Measurements from ENCODE around the gene TMEM271. TPM values are rescaled to one million over a fixed set of nuclear protein-coding genes. Genes with fewer than 3 reads are reported as not detected.

The TMEM271 gene
- total and polyA plus RNA-seq, 5 donors from 2014 or later, result not detected

DNA sequence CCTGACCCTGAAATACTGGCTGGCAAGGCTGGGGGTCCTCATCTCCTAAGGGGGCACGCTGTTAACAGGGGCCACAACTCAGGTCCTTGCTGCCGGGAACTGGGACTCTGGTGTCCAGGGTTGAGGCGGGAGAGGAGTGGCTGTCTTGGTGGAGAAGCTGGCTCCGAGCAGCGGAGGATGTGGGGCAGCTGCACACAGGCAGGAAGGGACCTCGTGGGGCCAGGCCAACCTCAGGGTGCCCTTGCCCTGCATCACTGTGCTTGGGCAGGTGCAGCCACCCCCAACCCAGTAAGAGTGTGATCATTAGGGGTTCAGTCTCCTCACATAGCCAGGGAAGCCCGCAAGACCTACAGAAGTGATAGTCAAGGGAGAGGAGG, 36.6 kb upstream of the TMEM271 start:
- no peak for DNase-seq
- peaks cover 0 to 4% (median 2%) of the 10 kb centered on the region in 4 donors for H3K4me1 Mint-ChIP-seq
- no peaks in the 10 kb centered on the region for H3K36me3 ChIP-seq (ENCODE audit: control insufficient read depth, insufficient read depth, low read length)
- no peak overlapping the region for H3K4me3 ChIP-seq (ENCODE audit: low read depth, low read length)
- H3K4me3 Mint-ChIP-seq, result no peak overlapping the region
- no peaks in the 10 kb centered on the region for H3K9me3 ChIP-seq (ENCODE audit: control insufficient read depth in 2 of 2, low read length in 2 of 2)
- peaks cover 0 to 6% (median 4%) of the 10 kb centered on the region in 7 donors for H3K9me3 Mint-ChIP-seq
- H3K27ac ChIP-seq (ENCODE audit: insufficient read depth, low read length, poor library complexity, severe bottlenecking), result no peak overlapping the region
- ATAC-seq (ENCODE audit: low read depth in 2 of 2), result no peak
- no peaks in the 10 kb centered on the region for H3K4me1 ChIP-seq (ENCODE audit: control insufficient read depth, insufficient read depth, low read length, poor library complexity, severe bottlenecking)
- H3K27me3 ChIP-seq (ENCODE audit: control insufficient read depth, insufficient read depth, low read length), result no peaks in the 10 kb centered on the region
- no peaks in the 10 kb centered on the region for H3K36me3 Mint-ChIP-seq
- no peak overlapping the region for H3K27ac Mint-ChIP-seq
- peaks cover 16% of the 10 kb centered on the region for H3K27me3 Mint-ChIP-seq

DNA sequence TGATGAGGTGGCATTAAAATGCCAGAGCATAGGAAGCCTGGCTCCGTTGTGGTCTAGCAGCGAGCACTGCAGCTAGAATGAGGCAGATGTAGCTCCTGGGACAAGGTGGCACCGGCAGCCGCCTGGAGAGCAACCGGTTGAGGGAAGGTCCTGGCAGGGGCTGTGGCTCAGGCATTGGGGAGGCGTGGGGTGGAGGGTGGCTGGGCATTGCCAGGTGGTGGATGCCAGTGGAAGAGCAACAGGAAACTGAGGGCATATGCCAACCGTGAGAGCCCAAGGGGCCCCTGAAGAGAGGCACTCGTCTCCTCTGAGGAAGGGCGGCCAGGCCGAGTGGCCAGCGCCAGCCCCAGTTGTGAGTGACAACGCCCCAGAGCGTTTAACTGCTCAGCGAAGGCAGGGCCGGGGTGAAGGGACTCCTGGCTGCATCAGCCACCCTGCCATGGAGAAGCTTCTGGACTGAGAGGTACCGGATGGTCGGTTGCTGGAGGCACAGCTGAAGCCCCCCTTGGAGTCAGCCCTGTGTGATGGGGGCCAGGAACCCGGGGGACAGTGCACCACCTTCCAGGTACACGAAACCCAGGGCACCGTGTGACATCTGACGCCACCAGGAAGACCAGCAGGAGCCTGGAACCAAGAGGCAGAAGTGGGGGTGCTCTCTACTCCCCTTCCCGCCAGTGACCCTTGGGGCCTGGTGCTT, 36.1 kb upstream of the TMEM271 start:
- Histone ChIP-seq H3K4me1 (ENCODE audit: control insufficient read depth, insufficient read depth, low read length, poor library complexity, severe bottlenecking) (no peaks in the 10 kb centered on the region), H3K36me3 (ENCODE audit: control insufficient read depth, insufficient read depth, low read length) (no peaks in the 10 kb centered on the region), H3K27me3 (ENCODE audit: control insufficient read depth, insufficient read depth, low read length) (no peaks in the 10 kb centered on the region), H3K27ac (ENCODE audit: insufficient read depth, low read length, poor library complexity, severe bottlenecking) (no peak overlapping the region), H3K4me3 (ENCODE audit: low read depth, low read length) (no peak overlapping the region), H3K9me3 (ENCODE audit: control insufficient read depth in 2 of 2, low read length in 2 of 2) (no peaks in the 10 kb centered on the region)
- H3K27me3 Mint-ChIP-seq, result peaks cover 16% of the 10 kb centered on the region
- peaks cover 0 to 6% (median 4%) of the 10 kb centered on the region in 7 donors for H3K9me3 Mint-ChIP-seq
- no peak for DNase-seq
- ATAC-seq (ENCODE audit: low read depth in 2 of 2), result no peak
- H3K36me3 Mint-ChIP-seq, result no peaks in the 10 kb centered on the region
- peaks cover 0 to 4% (median 2%) of the 10 kb centered on the region in 4 donors for H3K4me1 Mint-ChIP-seq
- no peak overlapping the region for H3K27ac Mint-ChIP-seq
- no peak overlapping the region for H3K4me3 Mint-ChIP-seq

DNA sequence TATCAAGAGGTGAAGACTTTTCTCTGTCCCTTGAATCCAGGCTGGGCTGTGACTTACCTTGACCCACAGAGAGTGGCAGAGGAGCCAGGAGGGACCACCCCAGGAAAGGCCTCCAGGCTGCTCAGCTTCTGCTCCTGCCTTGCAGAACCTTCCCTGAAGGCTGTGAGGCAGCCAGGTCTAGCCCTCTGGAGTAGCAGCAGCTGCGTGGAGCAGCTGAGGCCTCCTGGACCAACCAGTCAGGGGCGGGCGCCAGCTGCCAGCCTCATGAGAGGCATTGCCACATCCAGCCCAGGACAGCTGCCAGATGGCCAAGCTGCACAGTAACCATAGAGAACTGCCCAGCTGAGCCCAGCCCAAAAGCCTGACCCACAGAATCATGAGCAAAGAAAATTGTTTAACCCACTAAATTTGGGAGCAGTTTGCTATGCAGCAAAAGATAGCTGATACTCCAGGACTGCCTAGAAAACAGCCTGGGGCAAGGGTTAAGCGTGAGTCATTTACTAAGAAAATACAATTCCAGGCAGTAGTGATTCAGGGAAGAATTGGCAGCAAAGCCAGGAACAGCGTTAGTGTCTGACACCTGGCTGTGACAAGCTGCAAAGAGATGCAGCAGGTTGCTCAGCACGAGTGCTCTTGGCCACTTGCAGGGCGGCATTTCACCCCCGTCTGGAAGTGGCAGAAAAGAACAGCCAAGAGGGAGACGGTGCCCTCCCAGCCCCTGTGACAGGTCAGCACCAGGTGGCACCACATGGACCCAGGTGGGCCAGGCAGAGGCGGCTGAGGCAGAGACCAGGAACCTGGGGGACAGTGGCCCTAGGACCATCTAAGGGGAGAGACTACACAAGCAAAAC, 34.5 kb upstream of the TMEM271 start:
- no peak overlapping the region for H3K4me3 Mint-ChIP-seq

DNA sequence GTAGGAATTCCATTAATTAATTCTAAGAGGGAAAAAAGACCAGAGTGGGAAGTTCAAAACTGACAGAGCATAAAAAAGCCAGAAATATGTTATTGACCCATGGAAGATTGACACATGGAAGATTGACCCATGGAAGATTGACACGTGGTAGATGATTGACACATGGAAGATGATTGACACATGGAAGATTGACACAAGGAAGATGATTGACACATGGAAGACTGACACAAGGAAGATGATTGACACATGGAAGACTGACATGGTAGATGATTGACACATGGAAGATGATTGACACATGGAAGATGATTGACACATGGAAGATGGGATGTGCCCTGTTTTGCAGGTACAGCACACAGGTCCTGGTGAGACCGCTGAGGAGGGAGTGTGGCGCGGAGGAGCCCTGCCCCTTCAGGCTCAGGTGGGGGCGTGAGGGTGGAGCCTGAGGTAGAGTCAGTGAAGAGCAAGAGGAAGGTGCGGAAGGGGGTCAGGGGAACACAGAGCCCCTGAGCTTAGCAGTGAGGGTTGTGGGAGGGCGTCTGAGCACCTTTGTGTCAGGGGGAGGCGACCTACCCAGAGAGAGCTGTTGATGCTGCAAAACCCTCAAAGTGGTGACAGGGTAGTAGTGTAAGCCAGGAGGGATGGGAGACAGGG, 33.4 kb upstream of the TMEM271 start:
- peaks cover 16% of the 10 kb centered on the region for H3K27me3 Mint-ChIP-seq
- H3K9me3 Mint-ChIP-seq, result peaks cover 0 to 6% (median 4%) of the 10 kb centered on the region in 7 donors
- H3K4me1 Mint-ChIP-seq, result peaks cover 0 to 3% (median under 1%) of the 10 kb centered on the region in 4 donors
- Histone ChIP-seq H3K4me1 (ENCODE audit: control insufficient read depth, insufficient read depth, low read length, poor library complexity, severe bottlenecking) (no peaks in the 10 kb centered on the region), H3K9me3 (ENCODE audit: control insufficient read depth in 2 of 2, low read length in 2 of 2) (no peaks in the 10 kb centered on the region), H3K27ac (ENCODE audit: insufficient read depth, low read length, poor library complexity, severe bottlenecking) (no peak overlapping the region), H3K27me3 (ENCODE audit: control insufficient read depth, insufficient read depth, low read length) (peaks cover 2% of the 10 kb centered on the region), H3K36me3 (ENCODE audit: control insufficient read depth, insufficient read depth, low read length) (no peaks in the 10 kb centered on the region), H3K4me3 (ENCODE audit: low read depth, low read length) (no peak overlapping the region)
- no peak for ATAC-seq (ENCODE audit: low read depth in 2 of 2)
- no peak for DNase-seq
- H3K4me3 Mint-ChIP-seq, result no peak overlapping the region
- no peak overlapping the region for H3K27ac Mint-ChIP-seq
- no peaks in the 10 kb centered on the region for H3K36me3 Mint-ChIP-seq

More for the DNA sequence above, 34.5 kb upstream of the TMEM271 start:
- Histone ChIP-seq H3K27ac (ENCODE audit: insufficient read depth, low read length, poor library complexity, severe bottlenecking) (no peak overlapping the region), H3K27me3 (ENCODE audit: control insufficient read depth, insufficient read depth, low read length) (peaks cover 2% of the 10 kb centered on the region), H3K4me3 (ENCODE audit: low read depth, low read length) (no peak overlapping the region), H3K36me3 (ENCODE audit: control insufficient read depth, insufficient read depth, low read length) (no peaks in the 10 kb centered on the region), H3K9me3 (ENCODE audit: control insufficient read depth in 2 of 2, low read length in 2 of 2) (no peaks in the 10 kb centered on the region), H3K4me1 (ENCODE audit: control insufficient read depth, insufficient read depth, low read length, poor library complexity, severe bottlenecking) (no peaks in the 10 kb centered on the region)
- peaks cover 0 to 6% (median 4%) of the 10 kb centered on the region in 7 donors for H3K9me3 Mint-ChIP-seq
- peaks cover 16% of the 10 kb centered on the region for H3K27me3 Mint-ChIP-seq
- no peak for ATAC-seq (ENCODE audit: low read depth in 2 of 2)
- H3K4me1 Mint-ChIP-seq, result peaks cover 0 to 4% (median 2%) of the 10 kb centered on the region in 4 donors
- H3K36me3 Mint-ChIP-seq, result no peaks in the 10 kb centered on the region
- no peak overlapping the region for H3K27ac Mint-ChIP-seq
- no peak for DNase-seq

DNA sequence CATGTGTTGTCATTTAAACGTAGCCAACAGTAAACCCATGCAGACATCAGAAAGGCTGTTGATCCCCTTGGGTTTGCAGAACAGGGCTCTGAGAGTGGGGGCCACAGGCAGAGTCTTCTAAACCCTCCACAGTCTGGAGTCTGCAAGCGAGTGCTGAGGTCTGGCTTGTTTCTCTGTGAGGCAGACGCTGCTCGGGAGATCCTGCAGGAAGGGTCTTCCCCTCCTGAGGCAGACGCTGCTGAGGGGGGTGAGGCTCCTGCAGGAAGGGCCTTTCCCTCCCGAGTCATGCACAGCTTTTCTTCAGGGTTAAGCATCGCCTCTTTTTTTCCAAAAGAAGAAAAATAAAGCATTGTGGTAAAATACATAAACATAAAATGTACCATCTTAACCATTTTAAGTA, 32.1 kb upstream of the TMEM271 start:
- H3K4me1 ChIP-seq (ENCODE audit: control insufficient read depth, insufficient read depth, low read length, poor library complexity, severe bottlenecking), result no peaks in the 10 kb centered on the region
- ATAC-seq (ENCODE audit: low read depth in 2 of 2) (no peak), DNase-seq (no peak)
- no peaks in the 10 kb centered on the region for H3K9me3 ChIP-seq (ENCODE audit: control insufficient read depth in 2 of 2, low read length in 2 of 2)
- Mint-ChIP-seq H3K27me3 (peaks cover 9% of the 10 kb centered on the region), H3K4me1 (peaks cover 0 to 8% (median 2%) of the 10 kb centered on the region in 4 donors), H3K4me3 (no peak overlapping the region), H3K27ac (no peak overlapping the region), H3K36me3 (no peaks in the 10 kb centered on the region), H3K9me3 (peaks cover 0 to 6% (median 4%) of the 10 kb centered on the region in 7 donors)
- no peak overlapping the region for H3K27ac ChIP-seq (ENCODE audit: insufficient read depth, low read length, poor library complexity, severe bottlenecking)
- H3K27me3 ChIP-seq (ENCODE audit: control insufficient read depth, insufficient read depth, low read length), result peaks cover 2% of the 10 kb centered on the region
- no peak overlapping the region for H3K4me3 ChIP-seq (ENCODE audit: low read depth, low read length)
- no peaks in the 10 kb centered on the region for H3K36me3 ChIP-seq (ENCODE audit: control insufficient read depth, insufficient read depth, low read length)

DNA sequence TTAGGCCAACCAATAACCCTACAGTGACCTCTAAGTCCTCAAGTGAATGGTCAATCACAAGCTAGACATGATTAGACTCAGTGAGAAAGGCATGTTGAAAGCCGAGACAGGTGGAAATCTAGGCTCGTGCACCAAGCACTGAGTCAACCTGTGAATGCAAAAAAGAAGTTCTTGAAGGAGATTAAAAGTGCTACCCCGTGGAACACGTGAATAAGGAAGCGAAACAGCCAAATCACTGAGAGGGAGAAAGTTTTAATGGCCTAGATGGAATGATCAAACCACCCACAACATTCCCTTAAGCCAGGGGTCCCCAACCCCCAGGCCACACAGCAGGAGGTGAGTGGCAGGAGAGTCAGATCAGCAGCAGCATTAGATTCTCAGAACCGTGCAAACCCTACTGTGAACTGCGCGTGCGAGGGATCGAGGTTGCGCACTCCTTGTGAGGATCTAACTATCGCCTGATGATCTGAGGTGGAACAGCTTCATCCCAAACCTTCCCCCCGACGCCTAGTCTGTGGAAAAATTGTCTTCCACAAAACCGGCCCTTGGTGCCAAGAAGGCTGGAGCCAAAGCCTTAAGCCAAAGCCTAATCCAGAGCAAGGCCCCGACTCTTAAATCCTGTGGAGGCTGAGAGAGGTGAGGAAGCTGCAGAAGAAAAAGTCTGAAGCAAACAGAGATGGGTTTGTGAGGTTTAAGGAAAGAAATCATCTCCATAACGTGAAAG, 29.8 kb upstream of the TMEM271 start:
- Mint-ChIP-seq H3K27ac (no peak overlapping the region), H3K4me1 (peaks cover 0 to 8% (median 2%) of the 10 kb centered on the region in 4 donors), H3K27me3 (peaks cover 14% of the 10 kb centered on the region), H3K9me3 (peaks cover 0 to 6% (median 4%) of the 10 kb centered on the region in 7 donors), H3K4me3 (no peak overlapping the region), H3K36me3 (no peaks in the 10 kb centered on the region)
- H3K4me1 ChIP-seq (ENCODE audit: control insufficient read depth, insufficient read depth, low read length, poor library complexity, severe bottlenecking), result no peaks in the 10 kb centered on the region
- ATAC-seq (ENCODE audit: low read depth in 2 of 2) (no peak), DNase-seq (no peak)
- peaks cover 2% of the 10 kb centered on the region for H3K27me3 ChIP-seq (ENCODE audit: control insufficient read depth, insufficient read depth, low read length)
- no peaks in the 10 kb centered on the region for H3K9me3 ChIP-seq (ENCODE audit: control insufficient read depth in 2 of 2, low read length in 2 of 2)
- no peaks in the 10 kb centered on the region for H3K36me3 ChIP-seq (ENCODE audit: control insufficient read depth, insufficient read depth, low read length)
- no peak overlapping the region for H3K4me3 ChIP-seq (ENCODE audit: low read depth, low read length)
- no peak overlapping the region for H3K27ac ChIP-seq (ENCODE audit: insufficient read depth, low read length, poor library complexity, severe bottlenecking)

DNA sequence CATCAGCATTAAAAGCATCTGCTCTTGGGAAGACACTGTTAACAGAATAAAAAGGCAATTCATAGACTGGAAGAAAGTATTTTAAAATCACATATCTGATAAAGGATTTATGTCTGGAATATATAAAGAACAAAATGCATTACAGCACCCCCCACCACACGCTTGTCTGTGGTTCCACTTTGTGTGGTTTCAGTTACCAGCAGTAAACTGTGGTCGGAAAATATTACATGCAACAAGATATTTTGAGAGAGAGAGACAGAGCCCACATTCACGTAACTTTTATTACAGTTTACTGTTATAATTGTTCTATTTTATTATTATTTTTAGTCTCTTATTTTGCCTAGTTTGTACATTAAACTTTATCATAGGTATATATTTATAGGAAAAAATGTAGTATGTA, 28.0 kb upstream of the TMEM271 start:
- H3K36me3 ChIP-seq (ENCODE audit: control insufficient read depth, insufficient read depth, low read length), result no peaks in the 10 kb centered on the region
- H3K4me1 Mint-ChIP-seq, result peaks cover 0 to 5% (median 2%) of the 10 kb centered on the region in 4 donors
- no peak for ATAC-seq (ENCODE audit: low read depth in 2 of 2)
- H3K4me3 ChIP-seq (ENCODE audit: low read depth, low read length), result no peak overlapping the region
- H3K9me3 ChIP-seq (ENCODE audit: control insufficient read depth in 2 of 2, low read length in 2 of 2), result no peaks in the 10 kb centered on the region
- H3K27ac ChIP-seq (ENCODE audit: insufficient read depth, low read length, poor library complexity, severe bottlenecking), result no peak overlapping the region
- no peak for DNase-seq
- no peaks in the 10 kb centered on the region for H3K36me3 Mint-ChIP-seq
- H3K27ac Mint-ChIP-seq, result no peak overlapping the region
- H3K27me3 Mint-ChIP-seq, result peaks cover 12% of the 10 kb centered on the region
- peaks cover 0 to 2% (median 0%) of the 10 kb centered on the region in 7 donors for H3K9me3 Mint-ChIP-seq
- H3K4me1 ChIP-seq (ENCODE audit: control insufficient read depth, insufficient read depth, low read length, poor library complexity, severe bottlenecking), result no peaks in the 10 kb centered on the region
- H3K27me3 ChIP-seq (ENCODE audit: control insufficient read depth, insufficient read depth, low read length), result peaks cover 2% of the 10 kb centered on the region
- H3K4me3 Mint-ChIP-seq, result no peak overlapping the region
